Erythroblast (primary cell): Measurements from ENCODE around the gene EFHC1.

Source experiments
- GATA1 ChIP-seq: IDR thresholded peaks from 2 replicates; pipeline ENCODE4 v1.6.1; 2011; ENCODE audit warnings: low read depth, mild to moderate bottlenecking, control low read depth, low read length, moderate library complexity
- POLR2A ChIP-seq: IDR thresholded peaks from 2 replicates; pipeline ENCODE4 v1.6.1; 2011; ENCODE audit warnings: mild to moderate bottlenecking, low read length

DNA sequence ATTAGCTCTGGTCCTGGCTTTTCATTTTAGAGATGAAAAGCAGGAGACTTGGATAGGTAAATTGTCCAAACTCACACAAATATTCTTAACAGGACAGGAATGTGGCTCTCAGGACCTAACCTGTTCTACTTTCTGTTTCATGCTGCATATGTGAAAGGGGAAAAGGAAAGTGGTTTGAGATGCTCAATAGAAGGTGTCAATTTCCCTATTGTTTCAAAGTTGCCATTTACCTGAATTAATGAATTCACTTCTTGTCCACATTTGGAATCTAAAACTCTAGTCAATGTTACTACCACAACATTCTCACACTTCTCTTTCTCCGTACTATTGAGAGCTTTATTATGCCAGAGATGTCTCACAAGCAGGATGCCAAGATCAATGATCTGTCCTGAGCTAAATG lies 4.8 kb upstream of the EFHC1 start:
- TF ChIP-seq POLR2A = no peak
- no peak for TF ChIP-seq GATA1
